Measurements from ENCODE around the gene CLEC4M. TPM values are rescaled to one million over a fixed set of nuclear protein-coding genes. Genes with fewer than 3 reads are reported as not detected.

CLEC4M gene
- total RNA-seq, 1 experiment from 2014 or later, result not detected

- no CpG with 5 or more reads among the region's 9 CpGs for WGBS (ENCODE audit: extremely low coverage, insufficient read length, low lambda C conversion rate)
- Mint-ChIP-seq H3K36me3 (ENCODE audit: insufficient read depth in 1 of 3, low read depth in 3 of 3) (no peaks in the 10 kb centered on the region), H3K4me1 (peaks cover 9 to 16% of the 10 kb centered on the region in 2 experiments), H3K9me3 (no peaks in the 10 kb centered on the region; a peak in 1 of 5 replicates), H3K4me3 (no peak overlapping the region), H3K27me3 (ENCODE audit: low read depth) (peaks cover 33% of the 10 kb centered on the region), H3K27ac (no peak overlapping the region)
- H3K4me1 ChIP-seq (ENCODE audit: insufficient read depth, low read length), result no peaks in the 10 kb centered on the region
- H3K27me3 ChIP-seq (ENCODE audit: insufficient read depth, low read length), result no peaks in the 10 kb centered on the region
- no peak overlapping the region for H4K8ac ChIP-seq (replicated peaks; ENCODE audit: insufficient read length, low read depth, low read length)
- no peaks in the 10 kb centered on the region for H3K23me2 ChIP-seq (ENCODE audit: insufficient read length, low read depth, low read length, poor library complexity, severe bottlenecking)
- no peak overlapping the region for H3K27ac ChIP-seq (ENCODE audit: insufficient read length, low read depth, low read length)
- H3T11ph ChIP-seq (ENCODE audit: low read length), result no peak overlapping the region
- no peak overlapping the region for H3K4ac ChIP-seq (ENCODE audit: low read depth, low read length)
- no peak overlapping the region for H2BK120ac ChIP-seq (ENCODE audit: low read depth, low read length, poor library complexity, severe bottlenecking)
- DNase-seq, result no peak
- no peak overlapping the region for H2BK15ac ChIP-seq (ENCODE audit: low read depth, low read length)
- H4K91ac ChIP-seq (ENCODE audit: insufficient read length, low read depth, low read length), result no peak overlapping the region
- H3K79me2 ChIP-seq (ENCODE audit: insufficient read depth, low read length), result no peaks in the 10 kb centered on the region
- H3K4me2 ChIP-seq (ENCODE audit: insufficient read depth, insufficient read length, low read length), result no peak overlapping the region
- no peak overlapping the region for H2BK20ac ChIP-seq (ENCODE audit: low read depth, low read length, poor library complexity, severe bottlenecking)
- no peak overlapping the region for H2AK5ac ChIP-seq (ENCODE audit: insufficient read length, low read length)
- H3K79me1 ChIP-seq (ENCODE audit: insufficient read depth, low read depth, low read length, poor library complexity, severe bottlenecking), result no peaks in the 10 kb centered on the region
- H3K14ac ChIP-seq (ENCODE audit: insufficient read depth, low read length), result no peak overlapping the region
- H2AFZ ChIP-seq (ENCODE audit: low read length), result no peak overlapping the region
- H4K20me1 ChIP-seq (ENCODE audit: control insufficient read depth, insufficient read depth, insufficient read length), result no peaks in the 10 kb centered on the region
- no peak overlapping the region for H3K9ac ChIP-seq (ENCODE audit: extremely low read depth, insufficient read length, low read length)
- H3K56ac ChIP-seq (ENCODE audit: insufficient read length, low read depth, low read length), result no peak overlapping the region
- no peak overlapping the region for H3K23ac ChIP-seq (ENCODE audit: insufficient read length, low read depth, low read length)
- no peaks in the 10 kb centered on the region for H3K9me3 ChIP-seq (ENCODE audit: control insufficient read depth, low read depth, low read length)
- H2BK12ac ChIP-seq (ENCODE audit: insufficient read length, low read depth, low read length), result no peak overlapping the region
- no peak overlapping the region for H2BK5ac ChIP-seq (ENCODE audit: insufficient read length, low read length)
- no peak overlapping the region for H3K18ac ChIP-seq (ENCODE audit: insufficient read length, low read depth, low read length)
- H4K5ac ChIP-seq (ENCODE audit: insufficient read length, low read depth, low read length), result no peak overlapping the region
- no peak for TF ChIP-seq CTCF (conservative IDR thresholded peaks at IDR 0.05)
Measured at GRCh38 chr19:7773841-7774240, 10.8 kb downstream of the CLEC4M start.

All from H9 (cell line).